ENCODE measurements around the gene ZFPM1. TPM values are rescaled to one million over a fixed set of nuclear protein-coding genes. Genes with fewer than 3 reads are reported as not detected.

ZFPM1 gene
- total RNA-seq, 1 donor from 2014 or later: 5.7 TPM

- Mint-ChIP-seq H3K27me3 (ENCODE audit: unreplicated experiment) (no peaks in the 10 kb centered on the region), H3K4me3 (ENCODE audit: unreplicated experiment) (peak overlapping the region; percentile 53), H3K9me3 (ENCODE audit: unreplicated experiment) (no peaks in the 10 kb centered on the region), H3K4me1 (ENCODE audit: unreplicated experiment) (peaks cover 12% of the 10 kb centered on the region), H3K36me3 (ENCODE audit: unreplicated experiment) (no peaks in the 10 kb centered on the region), H3K27ac (ENCODE audit: unreplicated experiment) (no peak overlapping the region)
- no peak for DNase-seq (ENCODE audit: extremely low spot score, unreplicated experiment)
- TF ChIP-seq CTCF (IDR thresholded peaks at IDR 0.05): no peak
Measured at GRCh38 chr16:88531931-88532433, 78.9 kb downstream of the ZFPM1 start.

- no peak for TF ChIP-seq CTCF (IDR thresholded peaks at IDR 0.05)
- no peak overlapping the region for H3K27ac Mint-ChIP-seq (ENCODE audit: unreplicated experiment)
Measured at GRCh38 chr16:88532434-88533241, 79.6 kb downstream of the ZFPM1 start.

GRCh38 chr16:88533381-88533917, 80.4 kb downstream of the ZFPM1 start:
- peaks cover 12% of the 10 kb centered on the region for H3K4me1 Mint-ChIP-seq (ENCODE audit: unreplicated experiment)
- TF ChIP-seq CTCF (IDR thresholded peaks at IDR 0.05): no peak
- no peak for DNase-seq (ENCODE audit: extremely low spot score, unreplicated experiment)
- no peaks in the 10 kb centered on the region for H3K9me3 Mint-ChIP-seq (ENCODE audit: unreplicated experiment)
- H3K36me3 Mint-ChIP-seq (ENCODE audit: unreplicated experiment): no peaks in the 10 kb centered on the region
- peaks cover 7% of the 10 kb centered on the region for H3K27me3 Mint-ChIP-seq (ENCODE audit: unreplicated experiment)
- no peak overlapping the region for H3K4me3 Mint-ChIP-seq (ENCODE audit: unreplicated experiment)
- H3K27ac Mint-ChIP-seq (ENCODE audit: unreplicated experiment): no peak overlapping the region

More at GRCh38 chr16:88532434-88533241, 79.6 kb downstream of the ZFPM1 start:
- Mint-ChIP-seq H3K27me3 (ENCODE audit: unreplicated experiment) (no peaks in the 10 kb centered on the region), H3K9me3 (ENCODE audit: unreplicated experiment) (no peaks in the 10 kb centered on the region), H3K4me1 (ENCODE audit: unreplicated experiment) (peaks cover 12% of the 10 kb centered on the region), H3K4me3 (ENCODE audit: unreplicated experiment) (peak overlapping the region; percentile 26), H3K36me3 (ENCODE audit: unreplicated experiment) (no peaks in the 10 kb centered on the region)
- no peak for DNase-seq (ENCODE audit: extremely low spot score, unreplicated experiment)

GRCh38 chr16:88533932-88534637, 81.0 kb downstream of the ZFPM1 start:
- H3K9me3 Mint-ChIP-seq (ENCODE audit: unreplicated experiment): no peaks in the 10 kb centered on the region
- peaks cover 11% of the 10 kb centered on the region for H3K27me3 Mint-ChIP-seq (ENCODE audit: unreplicated experiment)
- TF ChIP-seq CTCF (IDR thresholded peaks at IDR 0.05): peak; percentile 17
- no peaks in the 10 kb centered on the region for H3K36me3 Mint-ChIP-seq (ENCODE audit: unreplicated experiment)
- peak; percentile 93 for DNase-seq (ENCODE audit: extremely low spot score, unreplicated experiment)
- H3K4me3 Mint-ChIP-seq (ENCODE audit: unreplicated experiment): no peak overlapping the region
- H3K4me1 Mint-ChIP-seq (ENCODE audit: unreplicated experiment): peaks cover 12% of the 10 kb centered on the region
- H3K27ac Mint-ChIP-seq (ENCODE audit: unreplicated experiment): no peak overlapping the region

All from osteocyte (in vitro differentiated cells).